Hematopoietic multipotent progenitor cell (in vitro differentiated cells): ENCODE results near the gene GSTP1. TPM values are rescaled to one million over a fixed set of nuclear protein-coding genes. Genes with fewer than 3 reads are reported as not detected.
"Not testable (repeated sequence)": the region's sequence is repeated elsewhere in the genome, so short reads cannot be mapped to it uniquely, and the experiment has no call there.

Experiments
- DNase-seq, 3 donors: peaks; one replicate each; pipeline ENCODE4 v3.0.0-alpha.2; 2011 to 2015; ENCODE audit warnings: low read depth in 2 of 3, low spot score in 2 of 3
- total RNA-seq: library from RNA; depleted of rRNA; stranded (reverse); fragments of >200 nt; gene quantifications from one replicate; pipeline ENCODE4 v1.2.3, GENCODE V29; 2012

The GSTP1 gene
- total RNA-seq, 1 donor, result 593 TPM

DNA sequence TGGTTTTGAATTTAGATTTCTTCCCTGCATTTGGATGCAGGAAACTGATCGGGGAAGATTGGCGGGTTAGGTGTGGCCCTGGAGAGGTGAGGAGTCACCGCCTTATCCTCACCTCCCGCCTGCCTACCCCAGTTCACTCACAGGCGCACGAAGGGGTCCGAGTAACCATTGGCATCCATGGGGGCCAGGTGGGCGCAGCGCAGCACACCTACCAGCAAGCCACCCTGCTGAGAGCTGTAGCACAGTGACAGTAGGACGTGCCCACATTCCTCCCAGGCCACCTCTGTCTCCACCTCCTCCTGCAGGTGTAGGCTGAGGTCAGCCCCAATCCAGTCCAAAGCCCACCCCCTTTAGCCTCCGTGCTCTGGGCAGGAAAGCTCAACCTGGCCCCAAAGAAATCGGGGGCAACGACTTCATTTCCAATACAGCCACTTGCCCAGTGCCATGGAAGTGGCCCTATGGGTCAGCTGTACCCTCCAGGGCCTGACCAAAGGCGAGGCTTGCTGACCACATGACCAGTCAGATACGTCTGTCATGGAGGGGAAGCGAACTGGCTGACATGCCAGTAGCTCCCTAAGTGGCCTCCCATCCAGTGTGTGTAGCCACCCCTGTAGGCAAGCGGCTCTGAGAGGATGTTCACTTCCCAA lies 29.8 kb downstream of the GSTP1 start:
- no peak for DNase-seq

GRCh38 chr11:67613960-67614715 lies 30.5 kb downstream of the GSTP1 start:
- peak; percentile 77 to 92 (median 86) for DNase-seq

DNA sequence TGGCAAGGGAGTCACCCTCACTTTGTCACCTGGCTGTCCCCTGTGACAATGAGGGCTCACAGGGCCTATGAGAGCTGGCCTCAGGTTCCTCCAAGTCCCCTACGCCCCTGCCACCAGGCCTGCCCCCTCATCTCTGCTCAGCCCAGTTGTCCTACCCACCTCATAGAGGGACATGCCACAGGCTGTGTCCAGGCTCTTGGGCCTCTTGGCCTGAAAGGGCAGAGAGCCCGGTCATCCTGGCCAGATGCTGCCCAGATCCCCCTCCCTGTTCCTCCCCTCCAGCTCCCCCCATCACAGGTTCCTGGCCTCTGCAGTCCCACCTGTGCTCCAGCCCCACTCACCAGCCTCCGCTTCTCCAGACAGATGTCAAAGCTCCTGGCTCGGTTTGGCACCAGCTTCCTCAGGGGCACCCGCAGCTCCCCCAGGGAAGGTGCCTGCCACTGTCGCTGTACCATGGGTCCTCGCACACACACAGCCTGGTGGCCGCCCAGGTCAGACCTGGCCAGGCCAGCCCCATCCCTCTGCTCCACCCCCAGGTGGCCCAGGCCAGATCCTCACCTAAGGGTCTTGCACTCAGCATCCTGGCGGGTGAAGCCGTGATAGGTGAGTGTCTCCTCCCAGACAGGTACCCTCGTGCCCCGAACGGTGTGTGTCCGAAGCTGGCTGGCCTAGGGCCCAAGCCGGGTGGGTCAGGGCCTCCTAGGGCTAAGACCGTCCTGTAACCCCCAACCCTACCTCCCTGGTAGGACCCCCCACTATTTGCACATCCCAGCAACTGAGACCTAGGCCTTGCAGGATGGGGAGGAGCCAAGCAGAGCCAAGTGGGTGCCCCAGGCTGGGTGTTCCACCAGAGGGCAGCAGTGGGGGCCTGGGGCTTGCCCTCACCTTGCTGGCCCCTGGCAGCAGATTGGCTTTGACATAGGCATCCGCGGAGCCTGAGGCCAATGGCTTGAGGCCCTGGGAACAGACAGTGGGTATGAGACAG lies 31.4 kb downstream of the GSTP1 start:
- peak in 2 of 3 donors; percentile 46 to 58 for DNase-seq

DNA sequence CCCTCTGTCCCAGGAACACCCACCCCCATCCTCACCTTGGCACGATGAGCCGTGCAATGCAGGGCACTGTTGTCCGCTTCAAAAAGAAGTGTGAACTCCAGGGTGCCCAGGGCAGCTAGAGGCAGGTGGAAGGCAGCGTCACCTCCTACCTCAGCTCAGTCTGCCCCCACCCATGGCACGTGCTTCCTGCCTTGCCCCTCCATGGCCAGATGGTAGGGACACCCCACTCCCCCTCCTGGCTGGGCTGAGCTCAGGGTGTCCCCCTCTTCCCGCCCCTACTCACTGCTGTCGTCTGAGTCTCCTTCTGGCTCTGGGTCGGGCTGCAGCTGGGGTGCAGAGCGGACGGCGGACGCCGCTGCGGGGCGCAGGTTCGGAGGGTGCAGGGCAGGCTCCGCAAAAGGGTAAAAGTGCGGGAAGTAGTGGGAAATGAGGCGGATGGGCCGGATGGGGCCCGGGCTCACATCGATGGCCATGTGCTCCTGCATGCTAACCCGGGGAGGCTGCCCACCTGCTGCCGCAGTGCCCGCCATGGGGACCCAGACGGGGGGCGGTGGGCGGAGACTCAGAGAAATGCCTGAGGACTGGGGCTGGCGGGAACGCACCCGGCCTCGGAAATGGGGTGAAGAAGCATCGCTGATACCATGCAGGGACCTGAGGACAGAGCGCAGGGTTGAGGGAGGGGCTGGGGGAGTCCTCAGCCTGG lies 32.3 kb downstream of the GSTP1 start:
- DNase-seq, result peak in 1 of 3 donors; percentile 37

- no peak for DNase-seq
Measured at GRCh38 chr11:67616431-67617242, 33.0 kb downstream of the GSTP1 start.

DNA sequence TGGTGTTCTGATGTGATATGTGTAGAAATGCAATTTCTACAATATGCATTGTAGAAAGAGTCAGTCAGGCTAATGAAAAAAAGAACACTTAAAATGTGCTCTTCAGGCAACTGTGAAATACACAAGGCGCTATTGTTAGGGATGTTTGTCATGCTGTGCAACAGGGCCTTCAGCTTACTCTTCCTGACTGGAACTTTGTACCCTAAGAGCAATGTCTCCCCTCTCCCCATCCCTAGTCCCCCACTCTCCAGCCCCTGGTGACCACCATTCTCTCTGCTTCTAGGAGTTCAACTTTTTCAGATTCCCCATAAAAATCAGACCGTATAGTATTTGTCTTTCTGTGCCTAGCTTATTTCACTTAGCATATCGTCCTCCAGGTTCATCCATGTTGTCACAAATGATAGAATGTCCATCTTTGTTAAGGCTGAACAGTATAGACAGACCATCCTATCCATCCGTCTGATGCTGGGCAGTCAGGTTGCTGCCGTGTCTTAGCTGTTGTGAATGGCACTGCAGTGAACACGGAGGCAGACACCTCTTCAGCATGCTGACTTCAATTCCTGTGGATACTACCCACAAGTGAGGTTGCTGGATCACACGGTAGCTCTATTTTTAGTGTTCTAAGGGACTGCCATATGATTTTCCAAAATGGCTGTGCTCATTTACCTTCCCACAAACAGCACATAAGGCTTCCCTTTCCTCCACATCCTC lies 33.8 kb downstream of the GSTP1 start:
- DNase-seq, result no peak

- not testable (repeated sequence) for DNase-seq
Measured at GRCh38 chr11:67618901-67619659, 35.5 kb downstream of the GSTP1 start.

DNA sequence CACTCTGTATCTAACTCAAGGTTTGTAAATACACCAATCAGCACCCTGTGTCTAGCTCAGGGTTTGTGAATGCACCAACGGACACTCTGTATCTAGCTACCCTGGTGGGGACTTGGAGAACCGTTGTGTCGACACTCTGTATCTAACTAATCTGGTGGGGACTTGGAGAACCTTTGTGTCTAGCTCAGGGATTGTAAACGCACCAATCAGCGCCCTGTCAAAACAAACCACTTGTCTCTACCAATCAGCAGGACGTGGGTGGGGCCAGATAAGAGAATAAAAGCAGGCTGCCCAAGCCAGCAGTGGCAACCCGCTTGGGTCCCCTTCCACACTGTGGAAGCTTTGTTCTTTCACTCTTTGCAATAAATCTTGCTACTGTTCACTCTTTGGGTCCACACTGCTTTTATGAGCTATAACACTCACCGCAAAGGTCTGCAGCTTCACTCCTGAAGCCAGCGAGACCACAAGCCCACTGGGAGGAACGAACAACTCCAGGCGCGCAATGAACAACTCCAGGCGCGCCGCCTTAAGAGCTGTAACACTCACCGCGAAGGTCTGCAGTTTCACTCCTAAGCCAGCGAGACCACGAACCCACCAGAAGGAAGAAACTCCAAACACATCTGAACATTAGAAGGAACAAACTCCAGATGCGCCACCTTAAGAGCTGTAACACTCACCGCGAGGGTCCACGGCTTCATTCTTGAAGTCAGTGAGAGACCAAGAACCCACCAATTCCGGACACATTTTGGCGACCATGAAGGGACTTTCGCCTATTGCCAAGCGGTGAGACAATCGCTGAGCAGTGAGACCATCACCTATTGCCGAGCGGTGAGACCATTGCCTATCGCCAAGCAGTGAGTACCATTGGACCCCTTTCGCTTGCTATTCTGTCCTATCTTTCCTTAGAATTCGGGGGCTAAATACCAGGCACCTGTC lies 36.3 kb downstream of the GSTP1 start:
- DNase-seq, result not testable (repeated sequence)

GRCh38 chr11:67620621-67621020 lies 37.0 kb downstream of the GSTP1 start:
- DNase-seq, result not testable (repeated sequence)

DNA sequence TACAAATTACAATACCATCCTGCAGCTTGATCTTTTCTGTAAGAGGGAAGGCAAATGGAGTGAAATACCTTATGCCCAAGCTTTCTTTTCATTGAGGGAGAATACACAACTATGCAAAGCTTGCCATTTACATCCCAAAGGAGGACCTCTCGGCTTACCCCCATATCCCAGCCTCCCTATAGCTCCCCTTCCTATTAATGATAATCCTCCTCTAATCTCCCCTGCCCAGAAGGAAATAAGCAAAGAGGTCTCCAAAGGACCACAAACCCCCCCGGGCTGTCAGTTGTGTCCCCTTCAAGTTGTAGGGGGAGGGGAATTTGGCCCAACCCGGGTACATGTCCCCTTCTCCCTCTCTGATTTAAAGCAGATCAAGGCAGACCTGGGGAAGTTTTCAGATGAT lies 38.3 kb downstream of the GSTP1 start:
- not testable (repeated sequence) for DNase-seq

DNA sequence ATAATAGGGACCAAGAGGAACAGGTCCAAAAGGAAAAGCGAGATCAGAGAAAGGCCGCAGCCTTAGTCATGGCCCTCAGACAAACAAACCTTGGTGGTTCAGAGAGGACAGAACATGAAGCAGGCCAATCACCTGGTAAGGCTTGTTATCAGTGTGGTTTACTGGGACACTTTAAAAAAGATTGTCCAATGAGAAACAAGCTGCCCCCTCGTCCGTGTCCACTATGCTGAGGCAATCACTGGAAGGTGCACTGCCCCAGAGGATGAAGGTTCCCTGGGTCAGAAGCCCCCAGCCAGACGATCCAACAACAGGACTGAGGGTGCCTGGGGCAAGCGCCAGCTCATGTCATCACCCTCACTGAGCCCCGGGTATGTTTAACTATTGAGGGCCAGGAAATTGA lies 39.3 kb downstream of the GSTP1 start:
- DNase-seq, result not testable (repeated sequence)

DNA sequence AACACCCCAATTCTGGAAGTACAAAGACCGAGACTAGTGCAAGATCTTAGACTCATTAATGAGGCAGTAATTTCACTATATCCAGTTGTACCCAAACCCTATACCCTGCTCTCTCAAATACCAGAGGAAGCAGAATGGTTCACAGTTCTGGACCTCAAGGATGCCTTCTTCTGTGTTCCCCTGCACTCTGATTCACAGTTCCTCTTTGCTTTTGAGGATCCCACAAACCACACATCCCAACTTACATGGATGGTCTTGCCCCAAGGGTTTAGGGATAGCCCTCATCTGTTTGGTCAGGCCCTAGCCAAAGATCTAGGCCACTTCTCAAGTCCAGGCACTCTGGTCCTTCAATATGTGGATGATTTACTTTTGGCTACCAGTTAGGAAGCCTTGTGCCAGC lies 40.2 kb downstream of the GSTP1 start:
- DNase-seq, result not testable (repeated sequence)

GRCh38 chr11:67626131-67626833 lies 42.7 kb downstream of the GSTP1 start:
- DNase-seq, result not testable (repeated sequence)

GRCh38 chr11:67626970-67627369 lies 43.4 kb downstream of the GSTP1 start:
- no peak for DNase-seq

GRCh38 chr11:67627441-67627811 lies 43.8 kb downstream of the GSTP1 start:
- DNase-seq, result no peak

DNA sequence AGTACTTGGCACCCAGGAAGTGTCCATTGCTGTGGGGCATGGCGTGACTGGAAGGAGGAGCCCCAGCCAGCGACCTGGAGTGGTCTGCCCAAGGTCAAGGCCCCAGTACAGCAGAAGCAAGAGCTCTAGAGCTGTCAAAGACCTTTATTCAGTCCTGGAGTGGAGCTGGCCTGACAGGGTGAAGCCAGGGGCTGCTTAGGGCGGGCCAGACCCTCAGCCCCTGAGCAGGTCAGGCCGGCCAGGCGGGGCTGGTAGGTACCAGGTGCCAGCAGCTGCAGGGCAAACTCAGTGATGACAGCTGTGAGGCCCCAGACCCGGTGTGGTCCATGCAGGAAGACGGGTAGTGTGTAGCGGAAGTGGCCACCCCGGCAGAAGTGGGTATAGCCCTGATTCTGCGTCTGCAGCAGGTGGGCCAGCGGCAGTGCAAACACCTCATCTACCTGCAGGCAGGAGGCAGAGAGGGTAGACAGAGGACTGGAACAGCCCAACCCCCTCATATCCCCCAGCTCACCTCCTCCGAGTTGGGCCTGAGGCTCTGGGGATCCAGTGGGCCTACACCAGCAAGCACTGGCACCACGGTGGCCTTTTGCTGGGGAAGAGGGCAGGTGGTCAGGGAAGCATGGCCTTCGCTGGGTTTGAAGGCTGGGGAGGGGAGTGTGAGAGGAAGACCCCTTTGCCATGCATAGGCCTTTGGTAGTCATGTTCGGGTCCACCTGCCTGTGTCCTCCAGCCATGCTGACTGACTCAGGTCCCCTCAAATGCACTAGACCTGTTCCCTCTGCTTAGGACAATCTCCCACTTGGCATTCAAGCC lies 44.4 kb downstream of the GSTP1 start:
- DNase-seq, result no peak
